ENCODE measurements around the gene GPC1. TPM values are rescaled to one million over a fixed set of nuclear protein-coding genes. Genes with fewer than 3 reads are reported as not detected.

GPC1 gene
- total and polyA plus RNA-seq, 2 donors (not counting 1 experiment from before 2014, with no cell fraction given), result 147 to 218 TPM

DNA sequence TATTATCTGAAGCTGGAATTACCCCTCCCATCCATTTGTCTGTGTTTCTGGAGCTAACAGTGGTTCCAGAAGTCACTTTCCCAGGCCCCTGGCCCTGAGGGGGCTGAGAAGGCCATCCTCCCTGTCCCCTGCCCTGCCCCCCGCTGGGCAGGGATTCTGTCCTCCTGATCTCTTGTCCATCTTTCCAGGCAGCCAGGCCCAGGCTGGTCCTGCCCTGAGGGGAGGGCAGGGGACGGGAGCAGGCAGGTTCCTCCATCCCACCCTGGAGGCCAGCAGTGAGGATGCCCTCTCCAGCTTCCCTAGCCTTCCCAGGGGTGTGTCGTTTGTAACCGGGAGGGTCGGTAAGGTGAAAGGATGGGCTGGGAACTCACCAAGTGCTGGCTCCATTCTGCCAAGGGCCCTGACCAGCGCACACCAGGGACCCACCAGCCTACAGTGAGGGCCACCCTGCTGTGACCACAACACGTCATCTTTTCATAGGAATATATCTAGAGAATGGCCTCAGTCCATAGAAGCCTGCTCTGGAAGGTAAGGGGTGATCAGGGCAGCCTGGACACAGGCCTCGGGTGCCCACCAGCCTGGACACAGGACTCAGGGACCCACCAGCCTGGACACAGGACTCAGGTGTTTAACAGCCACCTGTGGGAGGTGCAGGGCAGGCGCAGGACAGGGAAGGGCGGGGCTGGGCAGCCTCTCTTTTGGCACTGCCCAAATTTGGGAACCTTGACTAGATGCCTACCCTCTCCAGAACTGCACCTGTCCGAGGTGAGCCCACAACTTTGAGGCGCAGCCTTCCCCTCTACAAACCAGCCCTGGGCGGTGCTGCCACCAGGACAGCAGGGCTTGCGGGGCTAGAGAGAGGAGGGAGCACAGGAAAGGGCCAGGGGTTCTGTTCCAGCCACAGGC, 35.8 kb upstream of the GPC1 start:
- H3K79me2 ChIP-seq (ENCODE audit: control insufficient read depth, insufficient read depth, low read length), result no peaks in the 10 kb centered on the region
- H3K27ac ChIP-seq (ENCODE audit: insufficient read depth, low read length), result no peak overlapping the region
- no peak for TF ChIP-seq EZH2 (IDR thresholded peaks at IDR 0.05; ENCODE audit: low read length, missing control alignments)
- TF ChIP-seq, protein P1, sequence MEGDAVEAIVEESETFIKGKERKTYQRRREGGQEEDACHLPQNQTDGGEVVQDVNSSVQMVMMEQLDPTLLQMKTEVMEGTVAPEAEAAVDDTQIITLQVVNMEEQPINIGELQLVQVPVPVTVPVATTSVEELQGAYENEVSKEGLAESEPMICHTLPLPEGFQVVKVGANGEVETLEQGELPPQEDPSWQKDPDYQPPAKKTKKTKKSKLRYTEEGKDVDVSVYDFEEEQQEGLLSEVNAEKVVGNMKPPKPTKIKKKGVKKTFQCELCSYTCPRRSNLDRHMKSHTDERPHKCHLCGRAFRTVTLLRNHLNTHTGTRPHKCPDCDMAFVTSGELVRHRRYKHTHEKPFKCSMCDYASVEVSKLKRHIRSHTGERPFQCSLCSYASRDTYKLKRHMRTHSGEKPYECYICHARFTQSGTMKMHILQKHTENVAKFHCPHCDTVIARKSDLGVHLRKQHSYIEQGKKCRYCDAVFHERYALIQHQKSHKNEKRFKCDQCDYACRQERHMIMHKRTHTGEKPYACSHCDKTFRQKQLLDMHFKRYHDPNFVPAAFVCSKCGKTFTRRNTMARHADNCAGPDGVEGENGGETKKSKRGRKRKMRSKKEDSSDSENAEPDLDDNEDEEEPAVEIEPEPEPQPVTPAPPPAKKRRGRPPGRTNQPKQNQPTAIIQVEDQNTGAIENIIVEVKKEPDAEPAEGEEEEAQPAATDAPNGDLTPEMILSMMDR (conservative IDR thresholded peaks at IDR 0.05 in 1 of 2, IDR thresholded peaks at IDR 0.05 in 1 of 2; ENCODE audit: low read depth in 1 of 2, low read length in 2 of 2), result no peak
- DNase-seq (ENCODE audit: low read depth in 2 of 2), result no peak
- no peaks in the 10 kb centered on the region for H4K20me1 ChIP-seq (ENCODE audit: control insufficient read depth, extremely low read depth, insufficient read depth, low read length)
- H3K27me3 ChIP-seq (ENCODE audit: control insufficient read depth, insufficient read depth, low read length), result no peaks in the 10 kb centered on the region
- no peak overlapping the region for H2AFZ ChIP-seq (ENCODE audit: low read length)
- H3K4me2 ChIP-seq (ENCODE audit: extremely low read depth, insufficient read depth, low read length), result no peak overlapping the region
- no peak overlapping the region for H3K4me3 ChIP-seq (replicated peaks in 1 of 4; ENCODE audit: control extremely low read depth in 1 of 4, insufficient read depth in 1 of 4, low read depth in 3 of 4, low read length in 4 of 4)
- H3K36me3 ChIP-seq (ENCODE audit: control insufficient read depth, insufficient read depth, low read length), result no peaks in the 10 kb centered on the region
- H3K9me3 ChIP-seq (ENCODE audit: control insufficient read depth, insufficient read depth, low read depth, low read length), result no peaks in the 10 kb centered on the region
- H3K4me1 ChIP-seq (ENCODE audit: control insufficient read depth, extremely low read depth, insufficient read depth, low read length), result no peaks in the 10 kb centered on the region
- H3K9ac ChIP-seq (ENCODE audit: insufficient read depth, low read length), result no peak overlapping the region

DNA sequence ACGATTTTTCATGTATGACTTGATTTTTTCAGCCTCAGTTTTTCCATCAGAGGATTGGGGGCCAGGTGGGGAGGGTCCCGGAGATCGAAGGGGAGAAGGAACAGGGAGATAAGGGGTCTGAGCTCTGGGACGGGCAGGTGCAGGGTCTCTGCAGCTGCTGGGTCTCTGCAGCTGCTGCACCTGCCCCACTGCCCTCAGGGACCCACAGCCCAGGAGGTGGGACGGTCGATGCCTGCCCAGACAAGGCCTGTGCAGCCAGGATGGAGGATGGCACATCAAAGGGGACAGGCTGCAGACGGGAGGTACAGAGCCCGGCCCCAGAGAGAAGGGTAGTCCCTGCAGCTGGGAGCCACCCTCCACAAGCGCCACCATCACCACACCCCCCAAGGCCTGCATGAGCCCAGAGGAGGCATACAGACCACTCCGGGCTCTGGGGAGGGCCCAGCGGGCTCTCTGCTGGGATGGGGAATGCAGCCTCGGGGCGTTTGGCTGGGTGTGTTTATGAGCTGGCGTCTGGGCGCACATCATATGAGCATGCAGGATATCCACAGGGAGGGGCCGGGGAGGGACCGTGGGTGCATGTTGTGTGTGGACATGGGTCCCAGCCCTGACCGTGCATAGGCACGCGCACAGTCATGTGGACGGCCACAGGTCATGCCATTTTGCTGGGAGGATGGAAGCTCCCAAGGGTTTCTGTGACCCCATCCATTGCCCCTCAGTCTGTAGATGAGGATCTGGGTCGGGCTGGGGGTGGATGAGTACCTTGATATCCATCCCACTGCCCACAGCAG, 34.9 kb upstream of the GPC1 start:
- no peak for TF ChIP-seq EZH2 (IDR thresholded peaks at IDR 0.05; ENCODE audit: low read length, missing control alignments)
- TF ChIP-seq, protein P1 (conservative IDR thresholded peaks at IDR 0.05 in 1 of 2, IDR thresholded peaks at IDR 0.05 in 1 of 2; ENCODE audit: low read depth in 1 of 2, low read length in 2 of 2), result no peak
- no peaks in the 10 kb centered on the region for H3K27me3 ChIP-seq (ENCODE audit: control insufficient read depth, insufficient read depth, low read length)
- no peak overlapping the region for H3K4me3 ChIP-seq (replicated peaks in 1 of 4; ENCODE audit: control extremely low read depth in 1 of 4, insufficient read depth in 1 of 4, low read depth in 3 of 4, low read length in 4 of 4)
- H3K27ac ChIP-seq (ENCODE audit: insufficient read depth, low read length), result no peak overlapping the region
- no peaks in the 10 kb centered on the region for H3K79me2 ChIP-seq (ENCODE audit: control insufficient read depth, insufficient read depth, low read length)
- no peak overlapping the region for H2AFZ ChIP-seq (ENCODE audit: low read length)
- H3K36me3 ChIP-seq (ENCODE audit: control insufficient read depth, insufficient read depth, low read length), result no peaks in the 10 kb centered on the region
- no peak overlapping the region for H3K9ac ChIP-seq (ENCODE audit: insufficient read depth, low read length)
- DNase-seq (ENCODE audit: low read depth in 2 of 2), result no peak
- H3K4me2 ChIP-seq (ENCODE audit: extremely low read depth, insufficient read depth, low read length), result no peak overlapping the region
- H3K4me1 ChIP-seq (ENCODE audit: control insufficient read depth, extremely low read depth, insufficient read depth, low read length), result no peaks in the 10 kb centered on the region
- H3K9me3 ChIP-seq (ENCODE audit: control insufficient read depth, insufficient read depth, low read depth, low read length), result no peaks in the 10 kb centered on the region
- H4K20me1 ChIP-seq (ENCODE audit: control insufficient read depth, extremely low read depth, insufficient read depth, low read length), result no peaks in the 10 kb centered on the region

DNA sequence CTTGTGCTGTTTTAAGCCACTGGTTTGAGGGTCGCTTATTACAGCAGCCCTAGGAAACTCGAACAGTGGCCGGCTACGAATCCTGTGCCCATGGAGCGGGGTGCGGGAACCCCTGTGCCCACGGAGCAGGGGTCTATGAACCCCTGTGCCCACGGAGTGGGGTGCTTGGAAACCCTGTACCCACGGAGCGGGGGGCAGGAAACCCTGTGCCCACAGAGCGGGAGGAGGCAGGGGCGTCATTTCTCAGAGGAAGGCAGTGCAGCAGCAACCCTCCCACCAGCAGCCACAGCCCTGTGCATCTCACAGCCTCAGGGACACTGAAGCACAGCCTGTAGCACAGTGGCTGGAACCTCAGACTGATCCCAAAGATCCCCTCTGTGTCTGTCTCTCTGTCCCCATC, 34.2 kb upstream of the GPC1 start:
- no peak overlapping the region for H3K9ac ChIP-seq (ENCODE audit: insufficient read depth, low read length)
- H2AFZ ChIP-seq (ENCODE audit: low read length), result no peak overlapping the region
- TF ChIP-seq, protein P1 (conservative IDR thresholded peaks at IDR 0.05 in 1 of 2, IDR thresholded peaks at IDR 0.05 in 1 of 2; ENCODE audit: low read depth in 1 of 2, low read length in 2 of 2), result no peak
- TF ChIP-seq EZH2 (IDR thresholded peaks at IDR 0.05; ENCODE audit: low read length, missing control alignments), result no peak
- no peaks in the 10 kb centered on the region for H3K9me3 ChIP-seq (ENCODE audit: control insufficient read depth, insufficient read depth, low read depth, low read length)
- no peak overlapping the region for H3K4me2 ChIP-seq (ENCODE audit: extremely low read depth, insufficient read depth, low read length)
- DNase-seq (ENCODE audit: low read depth in 2 of 2), result no peak
- H3K27ac ChIP-seq (ENCODE audit: insufficient read depth, low read length), result no peak overlapping the region
- H3K36me3 ChIP-seq (ENCODE audit: control insufficient read depth, insufficient read depth, low read length), result no peaks in the 10 kb centered on the region
- H3K4me3 ChIP-seq (replicated peaks in 1 of 4; ENCODE audit: control extremely low read depth in 1 of 4, insufficient read depth in 1 of 4, low read depth in 3 of 4, low read length in 4 of 4), result no peak overlapping the region
- no peaks in the 10 kb centered on the region for H4K20me1 ChIP-seq (ENCODE audit: control insufficient read depth, extremely low read depth, insufficient read depth, low read length)
- H3K79me2 ChIP-seq (ENCODE audit: control insufficient read depth, insufficient read depth, low read length), result no peaks in the 10 kb centered on the region
- H3K27me3 ChIP-seq (ENCODE audit: control insufficient read depth, insufficient read depth, low read length), result no peaks in the 10 kb centered on the region
- no peaks in the 10 kb centered on the region for H3K4me1 ChIP-seq (ENCODE audit: control insufficient read depth, extremely low read depth, insufficient read depth, low read length)

Measured in fibroblast of lung (primary cell).